GM21515 (cell line): ENCODE measurements around the gene SLC12A4.
"Not testable (repeated sequence)": the region's sequence is repeated elsewhere in the genome, so short reads cannot be mapped to it uniquely, and the experiment has no call there.

ENCODE experiments used
- ATAC-seq: cut with Tn5 transposase; IDR thresholded peaks from one replicate; pipeline ENCODE4 v1.9.1; 2021; ENCODE audit not compliant: unreplicated experiment

SLC12A4 gene

GRCh38 chr16:67988675-67989074 is 20.2 kb upstream of the SLC12A4 start:
- ATAC-seq = no peak

- no peak for ATAC-seq
These were observed 19.2 kb upstream of the SLC12A4 start for GRCh38 chr16:67987460-67988160.

- no peak for ATAC-seq
These were observed 18.5 kb upstream of the SLC12A4 start for GRCh38 chr16:67986949-67987348.

GRCh38 chr16:67982011-67982696 is 13.7 kb upstream of the SLC12A4 start:
- ATAC-seq = no peak

GRCh38 chr16:67979955-67980678 is 11.7 kb upstream of the SLC12A4 start, which contains the start of gene DPEP3:
TSS of gene DPEP3 (minus strand) at chr16:67980499. CDS start at chr16:67980380, 119 bp downstream.
- no peak for ATAC-seq

- no peak for ATAC-seq
These were observed 9.2 kb upstream of the SLC12A4 start for GRCh38 chr16:67977469-67978227.

- ATAC-seq = no peak
These were observed 8.6 kb upstream of the SLC12A4 start for GRCh38 chr16:67977005-67977404.

- no peak for ATAC-seq
These were observed 7.8 kb upstream of the SLC12A4 start for GRCh38 chr16:67976205-67976604.

- ATAC-seq = no peak
These were observed 7.1 kb upstream of the SLC12A4 start for GRCh38 chr16:67975321-67976105.

- ATAC-seq = not testable (repeated sequence)
These were observed 3.8 kb upstream of the SLC12A4 start for GRCh38 chr16:67972285-67972684.

- ATAC-seq = no peak
These were observed 2.7 kb upstream of the SLC12A4 start for GRCh38 chr16:67971111-67971510.

GRCh38 chr16:67969254-67970039 is 1.0 kb upstream of the SLC12A4 start:
- no peak for ATAC-seq

- ATAC-seq = peak; percentile 20
These were observed 458 bp downstream of the SLC12A4 start for GRCh38 chr16:67967958-67968399.

- ATAC-seq = no peak
These were observed 1.1 kb downstream of the SLC12A4 start for GRCh38 chr16:67967183-67967957.

GRCh38 chr16:67966549-67967182 is 1.8 kb downstream of the SLC12A4 start:
- ATAC-seq = no peak

GRCh38 chr16:67965668-67966548 is 2.5 kb downstream of the SLC12A4 start:
- ATAC-seq = no peak

GRCh38 chr16:67964477-67965131 is 3.8 kb downstream of the SLC12A4 start:
- no peak for ATAC-seq
